Measurements from ENCODE around the gene GGT7.

Gene GGT7

GRCh38 chr20:34880215-34880850 is 7.7 kb upstream of the GGT7 start:
- H3K27ac ChIP-seq (ENCODE audit: low read depth, low read length, poor library complexity, severe bottlenecking): no peak overlapping the region
- no peak overlapping the region for H2AFZ ChIP-seq (ENCODE audit: low read length)
- H3K9me2 ChIP-seq (ENCODE audit: low read depth, low read length): no peaks in the 10 kb centered on the region

GRCh38 chr20:34876406-34877282 is 4.0 kb upstream of the GGT7 start, which contains the start of gene ACSS2:
Gene ACSS2, plus strand, starts transcription at chr20:34876612. Its CDS starts 34 bp downstream, at chr20:34876646.
- no peak within 1 kb of the TSS for H3K27ac ChIP-seq (ENCODE audit: low read depth, low read length, poor library complexity, severe bottlenecking)
- no peaks in the 10 kb centered on the region for H3K36me3 ChIP-seq (ENCODE audit: insufficient read depth, low read length)
- H3K9me2 ChIP-seq (ENCODE audit: low read depth, low read length): no peaks in the 10 kb centered on the region
- H4K20me1 ChIP-seq (ENCODE audit: insufficient read depth, low read length): no peaks in the 10 kb centered on the region
- no peaks in the 10 kb centered on the region for H3F3A ChIP-seq (ENCODE audit: insufficient read depth, low read length)
- H3K4me3 ChIP-seq (ENCODE audit: low read depth, low read length, poor library complexity, severe bottlenecking): peak within 1 kb of the TSS; percentile 61
- peaks cover 28% of the 10 kb centered on the region for H3K4me1 ChIP-seq (ENCODE audit: insufficient read depth, low read length, severe bottlenecking)
- peak within 1 kb of the TSS; percentile 49 for H3K9ac ChIP-seq (ENCODE audit: low read length)
- TF ChIP-seq, protein P1, sequence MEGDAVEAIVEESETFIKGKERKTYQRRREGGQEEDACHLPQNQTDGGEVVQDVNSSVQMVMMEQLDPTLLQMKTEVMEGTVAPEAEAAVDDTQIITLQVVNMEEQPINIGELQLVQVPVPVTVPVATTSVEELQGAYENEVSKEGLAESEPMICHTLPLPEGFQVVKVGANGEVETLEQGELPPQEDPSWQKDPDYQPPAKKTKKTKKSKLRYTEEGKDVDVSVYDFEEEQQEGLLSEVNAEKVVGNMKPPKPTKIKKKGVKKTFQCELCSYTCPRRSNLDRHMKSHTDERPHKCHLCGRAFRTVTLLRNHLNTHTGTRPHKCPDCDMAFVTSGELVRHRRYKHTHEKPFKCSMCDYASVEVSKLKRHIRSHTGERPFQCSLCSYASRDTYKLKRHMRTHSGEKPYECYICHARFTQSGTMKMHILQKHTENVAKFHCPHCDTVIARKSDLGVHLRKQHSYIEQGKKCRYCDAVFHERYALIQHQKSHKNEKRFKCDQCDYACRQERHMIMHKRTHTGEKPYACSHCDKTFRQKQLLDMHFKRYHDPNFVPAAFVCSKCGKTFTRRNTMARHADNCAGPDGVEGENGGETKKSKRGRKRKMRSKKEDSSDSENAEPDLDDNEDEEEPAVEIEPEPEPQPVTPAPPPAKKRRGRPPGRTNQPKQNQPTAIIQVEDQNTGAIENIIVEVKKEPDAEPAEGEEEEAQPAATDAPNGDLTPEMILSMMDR (IDR thresholded peaks at IDR 0.05; ENCODE audit: low read length): no peak
- no peak for TF ChIP-seq EZH2 (IDR thresholded peaks at IDR 0.05; ENCODE audit: borderline replicate concordance, low read length)
- H3K79me2 ChIP-seq (ENCODE audit: insufficient read depth, low read length): no peaks in the 10 kb centered on the region
- H3K27me3 ChIP-seq (ENCODE audit: insufficient read depth, low read length): no peaks in the 10 kb centered on the region
- peak within 1 kb of the TSS; percentile 68 for H3K4me2 ChIP-seq (ENCODE audit: low read length)
- no peak within 1 kb of the TSS for H2AFZ ChIP-seq (ENCODE audit: low read length)
- no peaks in the 10 kb centered on the region for H3K9me3 ChIP-seq (ENCODE audit: low read length)

More at GRCh38 chr20:34880215-34880850, 7.7 kb upstream of the GGT7 start:
- H3K36me3 ChIP-seq (ENCODE audit: insufficient read depth, low read length): no peaks in the 10 kb centered on the region
- H3K4me2 ChIP-seq (ENCODE audit: low read length): no peak overlapping the region
- no peaks in the 10 kb centered on the region for H3F3A ChIP-seq (ENCODE audit: insufficient read depth, low read length)
- TF ChIP-seq EZH2 (IDR thresholded peaks at IDR 0.05; ENCODE audit: borderline replicate concordance, low read length): no peak
- TF ChIP-seq, protein P1 (IDR thresholded peaks at IDR 0.05; ENCODE audit: low read length): no peak
- no peak overlapping the region for H3K9ac ChIP-seq (ENCODE audit: low read length)
- no peaks in the 10 kb centered on the region for H4K20me1 ChIP-seq (ENCODE audit: insufficient read depth, low read length)
- H3K4me3 ChIP-seq (ENCODE audit: low read depth, low read length, poor library complexity, severe bottlenecking): no peak overlapping the region
- H3K9me3 ChIP-seq (ENCODE audit: low read length): no peaks in the 10 kb centered on the region
- no peaks in the 10 kb centered on the region for H3K79me2 ChIP-seq (ENCODE audit: insufficient read depth, low read length)
- H3K4me1 ChIP-seq (ENCODE audit: insufficient read depth, low read length, severe bottlenecking): peaks cover 11% of the 10 kb centered on the region
- H3K27me3 ChIP-seq (ENCODE audit: insufficient read depth, low read length): no peaks in the 10 kb centered on the region

GRCh38 chr20:34875642-34876405 is 3.2 kb upstream of the GGT7 start:
- no peaks in the 10 kb centered on the region for H3K9me2 ChIP-seq (ENCODE audit: low read depth, low read length)
- no peaks in the 10 kb centered on the region for H3K27me3 ChIP-seq (ENCODE audit: insufficient read depth, low read length)
- no peaks in the 10 kb centered on the region for H3K36me3 ChIP-seq (ENCODE audit: insufficient read depth, low read length)
- no peak for TF ChIP-seq EZH2 (IDR thresholded peaks at IDR 0.05; ENCODE audit: borderline replicate concordance, low read length)
- TF ChIP-seq, protein P1 (IDR thresholded peaks at IDR 0.05; ENCODE audit: low read length): no peak
- no peaks in the 10 kb centered on the region for H3K9me3 ChIP-seq (ENCODE audit: low read length)
- H3K4me2 ChIP-seq (ENCODE audit: low read length): peak overlapping the region; percentile 68
- no peaks in the 10 kb centered on the region for H3K79me2 ChIP-seq (ENCODE audit: insufficient read depth, low read length)
- H2AFZ ChIP-seq (ENCODE audit: low read length): no peak overlapping the region
- H3K27ac ChIP-seq (ENCODE audit: low read depth, low read length, poor library complexity, severe bottlenecking): no peak overlapping the region
- H3F3A ChIP-seq (ENCODE audit: insufficient read depth, low read length): no peaks in the 10 kb centered on the region
- peak overlapping the region; percentile 61 for H3K4me3 ChIP-seq (ENCODE audit: low read depth, low read length, poor library complexity, severe bottlenecking)
- peak overlapping the region; percentile 2; the same call in 1 of the 2 replicates for H3K9ac ChIP-seq (ENCODE audit: low read length)
- H3K4me1 ChIP-seq (ENCODE audit: insufficient read depth, low read length, severe bottlenecking): peaks cover 31% of the 10 kb centered on the region
- no peaks in the 10 kb centered on the region for H4K20me1 ChIP-seq (ENCODE audit: insufficient read depth, low read length)

All from OCI-LY1 (cell line).